Activated T-helper 1 cell treated with anti-CD3 and anti-CD28 coated beads, Interleukin-12 subunit alpha, Interleukin-12 subunit beta, Interleukin-2, Interleukin-4 antibody, amounts not matched to agents 30 ng/mL and 10 ng/mL and 1 ng/mL, durations not matched to agents 14 hours and 24 hours and 36 hours (primary cell): Measurements from ENCODE around the gene WDFY3. TPM values are rescaled to one million over a fixed set of nuclear protein-coding genes. Genes with fewer than 3 reads are reported as not detected.

Experiments
- DNase-seq: peaks from one replicate; pipeline ENCODE4 v3.0.0; 2021; ENCODE audit warnings: low spot score
- H3K27ac Mint-ChIP-seq: one replicate; pipeline ENCODE4 v1.8.0; 2021; ENCODE audit warnings: mild to moderate bottlenecking, mixed read lengths
- H3K27me3 Mint-ChIP-seq: one replicate; pipeline ENCODE4 v1.8.0; 2022; ENCODE audit warnings: mild to moderate bottlenecking, moderate library complexity, mixed read lengths; ENCODE audit not compliant: insufficient read depth
- H3K36me3 Mint-ChIP-seq: one replicate; pipeline ENCODE4 v1.8.0; 2021; ENCODE audit warnings: low read depth, mixed read lengths
- H3K4me1 Mint-ChIP-seq: one replicate; pipeline ENCODE4 v1.8.0; 2021; ENCODE audit warnings: low read depth, mixed read lengths
- H3K4me3 Mint-ChIP-seq: one replicate; pipeline ENCODE4 v1.8.0; 2021; ENCODE audit warnings: mild to moderate bottlenecking, moderate library complexity, mixed read lengths
- H3K9me3 Mint-ChIP-seq: one replicate; pipeline ENCODE4 v1.8.0; 2021; ENCODE audit warnings: mixed read lengths
- intact Hi-C: fragments of 100-400 bp; cut with micrococcal nuclease; formaldehyde crosslinking; loops from one replicate; pipeline ENCODE4 v1.15.1; 2024
- total RNA-seq: library from RNA; stranded (reverse); gene quantifications from 2 replicates; pipeline ENCODE4 v1.2.3, GENCODE V29; 2022

Gene WDFY3
- total RNA-seq, 1 donor from 2014 or later = 0.39 TPM

DNA sequence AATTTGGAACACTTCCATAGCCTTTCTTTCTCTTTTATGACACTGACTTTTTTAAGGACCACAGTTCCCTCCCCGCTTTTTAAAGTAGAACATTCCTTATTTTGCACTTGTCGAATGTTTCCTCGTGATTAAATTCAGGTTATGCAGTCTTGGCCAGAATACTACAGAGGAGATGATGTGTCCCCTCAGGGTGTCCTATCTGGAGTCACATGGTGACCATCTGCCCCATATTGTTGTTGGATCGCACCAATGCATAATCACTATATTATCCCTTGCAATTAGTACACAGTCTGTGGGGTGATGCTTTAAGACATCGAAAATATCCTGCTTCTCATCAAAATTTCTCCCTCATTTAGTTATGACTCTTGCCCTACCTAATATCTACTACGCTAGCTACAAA lies 27.4 kb downstream of the WDFY3 start:
- no peaks in the 10 kb centered on the region for H3K36me3 Mint-ChIP-seq
- no peaks in the 10 kb centered on the region for H3K4me1 Mint-ChIP-seq
- H3K9me3 Mint-ChIP-seq = peaks cover 17% of the 10 kb centered on the region
- no peak for DNase-seq
- no peak overlapping the region for H3K4me3 Mint-ChIP-seq
- no peak overlapping the region for H3K27ac Mint-ChIP-seq
- H3K27me3 Mint-ChIP-seq = no peaks in the 10 kb centered on the region
- intact Hi-C loops = no loop called here

DNA sequence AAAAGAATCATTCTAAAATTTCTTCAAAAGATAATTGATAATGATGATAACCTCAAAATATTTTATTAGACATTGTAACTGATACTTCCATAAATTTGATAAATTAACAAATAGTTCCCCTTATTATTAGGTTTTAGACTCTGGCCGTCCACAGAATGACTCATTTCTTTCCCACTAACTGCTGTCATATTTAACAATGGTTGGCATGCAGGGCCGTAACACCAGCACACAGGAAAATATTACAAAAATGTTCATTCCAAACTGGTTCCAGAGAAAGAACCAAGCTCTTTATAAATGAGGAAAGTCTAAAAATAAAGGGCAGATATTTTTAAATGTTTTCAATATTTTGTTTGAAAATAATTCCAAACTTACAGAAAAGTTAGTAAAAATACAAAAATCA lies 28.2 kb downstream of the WDFY3 start:
- intact Hi-C loops = no loop called here

DNA sequence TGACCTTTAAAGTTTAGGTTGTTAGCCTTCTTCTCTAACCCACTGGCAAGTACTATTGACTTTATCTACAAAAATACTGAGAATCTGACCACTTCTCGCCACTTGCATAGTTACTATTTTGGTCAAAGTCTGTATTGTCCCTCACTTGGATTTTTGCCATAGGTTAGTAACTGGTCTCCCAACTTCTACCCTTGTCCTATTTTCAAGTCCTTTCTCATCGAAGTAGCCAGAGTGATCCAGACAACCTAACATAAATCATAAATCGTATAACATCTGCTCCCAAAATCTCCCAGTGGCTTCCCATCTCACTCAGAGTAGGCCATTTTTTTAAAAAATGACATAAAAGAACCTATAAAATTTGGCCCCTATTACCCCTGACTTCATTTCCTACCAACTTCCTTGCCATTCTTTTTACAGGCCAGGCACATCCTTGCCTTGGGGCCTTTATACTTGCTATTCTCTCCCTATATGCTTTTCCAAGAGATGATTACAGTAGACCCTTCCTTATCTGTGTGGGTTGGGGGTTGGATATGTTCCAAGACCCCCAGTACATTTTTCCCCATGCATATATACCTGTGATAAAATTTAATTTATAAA lies 29.0 kb downstream of the WDFY3 start:
- Mint-ChIP-seq H3K4me1 (no peaks in the 10 kb centered on the region), H3K9me3 (peaks cover 10% of the 10 kb centered on the region), H3K27me3 (no peaks in the 10 kb centered on the region), H3K27ac (no peak overlapping the region), H3K36me3 (no peaks in the 10 kb centered on the region), H3K4me3 (no peak overlapping the region)
- intact Hi-C loops = no loop called here
- DNase-seq = no peak

More for the DNA sequence above, 28.2 kb downstream of the WDFY3 start:
- no peak for DNase-seq
- no peak overlapping the region for H3K4me3 Mint-ChIP-seq
- no peak overlapping the region for H3K27ac Mint-ChIP-seq
- H3K27me3 Mint-ChIP-seq = no peaks in the 10 kb centered on the region
- H3K36me3 Mint-ChIP-seq = no peaks in the 10 kb centered on the region
- no peaks in the 10 kb centered on the region for H3K4me1 Mint-ChIP-seq
- peaks cover 17% of the 10 kb centered on the region for H3K9me3 Mint-ChIP-seq

DNA sequence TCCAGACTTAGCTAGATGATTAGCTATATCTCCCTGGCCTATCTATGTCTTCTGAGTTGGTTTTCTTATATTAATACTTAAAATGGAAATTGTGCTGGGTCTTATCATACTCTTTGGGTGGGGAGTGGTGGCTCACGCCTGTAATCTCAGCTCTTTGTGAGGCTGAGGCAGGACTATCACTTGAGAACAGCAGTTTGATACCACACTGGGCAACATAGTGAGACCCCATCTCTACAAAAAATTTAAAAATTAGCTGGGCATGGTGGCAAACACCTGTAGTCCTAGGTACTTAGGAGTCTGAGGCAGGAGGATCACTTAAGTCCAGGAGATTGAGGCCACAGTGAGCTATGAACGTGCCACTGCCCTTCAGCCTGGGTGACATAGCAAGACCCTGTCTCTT lies 30.4 kb downstream of the WDFY3 start:
- no peak overlapping the region for H3K4me3 Mint-ChIP-seq
- peaks cover 4% of the 10 kb centered on the region for H3K9me3 Mint-ChIP-seq
- no peak overlapping the region for H3K27ac Mint-ChIP-seq
- H3K36me3 Mint-ChIP-seq = no peaks in the 10 kb centered on the region
- H3K27me3 Mint-ChIP-seq = no peaks in the 10 kb centered on the region
- no peak for DNase-seq
- H3K4me1 Mint-ChIP-seq = no peaks in the 10 kb centered on the region
- intact Hi-C loops = no loop called here

DNA sequence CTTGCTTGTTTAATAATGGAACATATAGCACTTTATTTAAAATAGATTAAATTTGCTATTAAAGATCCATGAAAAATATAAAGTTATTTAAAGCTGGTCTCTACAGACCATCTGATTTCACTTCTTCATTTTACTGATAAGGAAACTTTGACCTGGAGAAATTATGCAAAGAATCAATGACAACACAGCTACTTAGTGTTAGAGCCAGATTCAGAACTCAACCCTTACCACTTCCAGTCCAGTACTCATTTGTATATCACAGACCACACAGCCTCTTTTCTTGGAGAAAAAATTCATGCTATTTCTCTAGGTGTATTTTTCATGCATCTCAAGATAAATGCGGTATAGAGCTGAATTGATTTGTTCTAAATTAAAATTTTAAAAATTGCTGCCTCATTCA lies 34.0 kb downstream of the WDFY3 start:
- no peak overlapping the region for H3K27ac Mint-ChIP-seq

DNA sequence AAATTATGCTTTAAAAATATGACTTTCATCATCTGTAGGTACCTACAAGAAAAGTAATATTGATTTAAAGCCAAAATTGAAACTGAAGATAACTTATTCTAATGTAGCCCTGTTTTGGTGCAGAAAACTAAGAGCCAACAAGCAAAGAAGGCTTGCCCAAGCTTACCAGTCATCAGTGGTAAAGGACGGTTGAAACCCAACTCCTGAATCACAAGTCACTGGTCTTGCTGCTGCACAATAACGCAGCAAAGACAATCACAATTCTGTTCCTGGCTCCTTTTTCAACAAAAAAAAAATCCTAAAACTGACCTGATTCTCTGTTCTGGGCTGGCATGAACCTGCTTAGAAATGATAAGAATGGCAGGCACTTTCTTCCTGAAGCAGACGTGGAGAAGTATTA lies 34.5 kb downstream of the WDFY3 start:
- intact Hi-C loops = no loop called here
- no peaks in the 10 kb centered on the region for H3K27me3 Mint-ChIP-seq
- H3K9me3 Mint-ChIP-seq = no peaks in the 10 kb centered on the region
- H3K4me3 Mint-ChIP-seq = no peak overlapping the region
- no peak for DNase-seq
- H3K36me3 Mint-ChIP-seq = no peaks in the 10 kb centered on the region
- H3K4me1 Mint-ChIP-seq = no peaks in the 10 kb centered on the region
- H3K27ac Mint-ChIP-seq = no peak overlapping the region

More for the DNA sequence above, 34.0 kb downstream of the WDFY3 start:
- DNase-seq = no peak
- Mint-ChIP-seq H3K36me3 (no peaks in the 10 kb centered on the region), H3K27me3 (no peaks in the 10 kb centered on the region), H3K9me3 (no peaks in the 10 kb centered on the region), H3K4me1 (no peaks in the 10 kb centered on the region), H3K4me3 (no peak overlapping the region)
- intact Hi-C loops = no loop called here

DNA sequence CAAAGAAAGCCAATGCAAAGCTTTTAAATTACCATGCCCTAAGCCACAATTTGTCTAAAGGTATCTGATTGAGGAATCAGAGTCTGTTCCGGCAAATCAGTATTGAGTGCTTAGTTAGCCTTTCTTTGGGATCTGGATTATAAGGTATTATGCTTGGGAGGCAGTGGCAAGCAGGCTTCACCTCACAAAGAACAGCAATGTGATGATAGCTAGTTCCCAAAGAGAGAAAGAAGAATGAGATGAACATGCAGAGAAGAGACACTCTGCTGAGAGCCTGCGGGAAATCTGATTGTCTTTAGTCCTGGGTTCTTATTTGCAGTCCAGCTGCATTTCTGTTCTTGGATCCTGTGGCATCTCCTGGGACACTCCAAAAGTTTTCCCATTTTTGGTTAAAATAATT lies 35.2 kb downstream of the WDFY3 start:
- Mint-ChIP-seq H3K4me3 (no peak overlapping the region), H3K36me3 (no peaks in the 10 kb centered on the region), H3K4me1 (no peaks in the 10 kb centered on the region), H3K27ac (no peak overlapping the region), H3K9me3 (no peaks in the 10 kb centered on the region), H3K27me3 (no peaks in the 10 kb centered on the region)
- DNase-seq = no peak
- intact Hi-C loops = no loop called here

DNA sequence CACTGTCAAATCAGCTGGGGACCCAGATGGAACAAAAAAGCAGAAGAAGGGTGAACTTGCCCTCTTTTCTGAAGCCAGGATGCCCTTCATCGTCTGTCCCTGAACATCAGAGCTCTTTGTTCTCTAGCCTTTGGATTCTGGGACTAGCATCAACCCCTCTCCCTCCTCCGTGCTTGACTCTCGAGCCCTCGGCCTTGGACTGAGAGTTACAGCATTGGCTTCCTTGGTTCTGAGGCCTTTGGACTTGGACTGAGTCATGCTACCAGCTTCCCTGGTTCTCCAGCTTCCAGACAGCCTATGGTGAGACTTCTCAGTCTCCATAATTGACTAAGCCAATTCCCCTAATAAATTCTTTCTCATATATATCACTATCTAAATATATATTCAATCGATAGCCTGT lies 38.4 kb downstream of the WDFY3 start:
- intact Hi-C loops = no loop called here
- no peak overlapping the region for H3K4me3 Mint-ChIP-seq
- H3K27ac Mint-ChIP-seq = no peak overlapping the region
- H3K4me1 Mint-ChIP-seq = no peaks in the 10 kb centered on the region
- no peaks in the 10 kb centered on the region for H3K36me3 Mint-ChIP-seq
- DNase-seq = no peak
- no peaks in the 10 kb centered on the region for H3K9me3 Mint-ChIP-seq
- H3K27me3 Mint-ChIP-seq = peaks cover 2% of the 10 kb centered on the region

DNA sequence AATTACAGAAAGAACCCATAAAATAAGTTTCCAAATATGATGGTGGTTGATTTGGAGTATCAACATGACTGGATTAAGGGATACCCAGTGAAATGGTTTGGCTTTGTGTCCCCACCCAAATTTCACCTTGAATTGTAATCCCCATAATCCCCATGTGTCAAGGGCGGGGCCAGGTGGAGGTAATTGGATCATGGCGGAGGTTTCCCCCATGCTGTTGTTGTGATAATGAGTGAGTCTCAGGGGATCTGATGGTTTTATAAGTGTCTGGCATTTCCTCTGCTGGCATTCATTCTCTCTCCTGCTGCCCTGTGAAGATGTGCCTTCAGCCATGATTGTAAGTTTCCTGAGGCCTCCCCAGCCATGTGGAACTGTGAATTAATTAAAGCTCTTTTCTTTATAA lies 39.1 kb downstream of the WDFY3 start:
- intact Hi-C loops = no loop called here
- no peak overlapping the region for H3K4me3 Mint-ChIP-seq
- H3K9me3 Mint-ChIP-seq = no peaks in the 10 kb centered on the region
- H3K36me3 Mint-ChIP-seq = no peaks in the 10 kb centered on the region
- DNase-seq = no peak
- H3K27me3 Mint-ChIP-seq = peaks cover 2% of the 10 kb centered on the region
- H3K27ac Mint-ChIP-seq = no peak overlapping the region
- no peaks in the 10 kb centered on the region for H3K4me1 Mint-ChIP-seq

DNA sequence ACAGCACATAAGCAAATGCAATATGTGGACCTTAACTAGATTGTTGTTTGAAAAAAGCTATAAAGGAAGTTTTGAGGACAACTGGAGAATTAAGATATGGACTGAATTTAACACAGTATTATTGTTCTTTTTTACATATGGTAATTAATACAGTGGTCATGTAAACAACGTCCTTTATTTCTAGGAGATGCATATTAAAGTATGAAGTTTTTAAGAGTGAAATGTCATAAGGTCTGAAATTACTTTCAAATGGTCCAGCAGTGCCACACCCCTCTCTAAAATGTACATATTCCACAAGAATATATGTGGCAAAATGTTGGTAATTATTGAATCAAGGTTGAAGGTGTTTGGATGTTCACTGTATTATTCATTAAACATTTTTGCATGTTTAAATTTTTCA lies 40.9 kb downstream of the WDFY3 start:
- Mint-ChIP-seq H3K9me3 (no peaks in the 10 kb centered on the region), H3K4me1 (no peaks in the 10 kb centered on the region)
- intact Hi-C loops = no loop called here

DNA sequence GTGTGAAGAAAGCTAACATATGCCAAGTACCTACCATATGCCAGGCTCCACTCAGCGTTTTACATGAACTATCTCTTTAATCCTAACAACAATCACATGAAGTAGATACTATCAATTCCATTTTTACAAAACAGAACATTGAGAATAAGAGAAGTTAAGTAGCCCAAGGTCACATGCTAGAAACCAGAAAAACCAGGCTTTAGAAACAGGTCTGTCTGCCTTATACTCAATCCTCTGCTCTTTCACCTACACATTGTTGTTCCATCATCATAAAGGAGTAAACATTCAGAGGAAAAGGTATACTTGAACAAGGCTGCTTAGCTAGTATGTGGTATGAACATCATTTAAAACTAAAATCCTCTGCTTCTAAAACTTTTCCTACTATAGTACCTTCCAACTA lies 42.1 kb downstream of the WDFY3 start:
- H3K9me3 Mint-ChIP-seq = no peaks in the 10 kb centered on the region
- no peak overlapping the region for H3K27ac Mint-ChIP-seq
- no peaks in the 10 kb centered on the region for H3K36me3 Mint-ChIP-seq
- H3K4me3 Mint-ChIP-seq = no peak overlapping the region
- intact Hi-C loops = no loop called here
- peaks cover 2% of the 10 kb centered on the region for H3K27me3 Mint-ChIP-seq
- no peaks in the 10 kb centered on the region for H3K4me1 Mint-ChIP-seq
- no peak for DNase-seq

More for the DNA sequence above, 40.9 kb downstream of the WDFY3 start:
- Mint-ChIP-seq H3K27me3 (peaks cover 2% of the 10 kb centered on the region), H3K36me3 (no peaks in the 10 kb centered on the region), H3K4me3 (no peak overlapping the region), H3K27ac (no peak overlapping the region)
- DNase-seq = no peak

DNA sequence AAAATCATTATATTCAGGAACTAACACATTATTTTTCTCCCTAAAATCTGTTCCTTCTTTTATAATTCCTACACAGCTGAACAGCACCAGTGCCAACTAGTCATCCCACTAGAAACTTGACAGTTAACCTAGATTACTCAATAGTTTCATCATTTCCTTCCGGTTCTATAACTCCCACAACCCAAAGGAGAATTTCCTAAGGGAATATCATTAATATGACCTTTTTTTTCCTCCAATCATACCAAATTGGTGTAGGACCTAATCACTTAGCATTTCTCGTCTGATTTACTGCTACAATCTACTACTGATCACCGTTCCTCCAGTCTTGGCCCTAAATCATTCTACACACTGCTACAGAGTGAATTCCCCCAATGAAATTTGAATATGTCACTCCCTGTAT lies 45.9 kb downstream of the WDFY3 start:
- Mint-ChIP-seq H3K27me3 (peaks cover 2% of the 10 kb centered on the region), H3K4me3 (no peak overlapping the region), H3K27ac (no peak overlapping the region), H3K4me1 (no peaks in the 10 kb centered on the region), H3K9me3 (no peaks in the 10 kb centered on the region), H3K36me3 (no peaks in the 10 kb centered on the region)
- intact Hi-C loops = no loop called here
- DNase-seq = no peak

DNA sequence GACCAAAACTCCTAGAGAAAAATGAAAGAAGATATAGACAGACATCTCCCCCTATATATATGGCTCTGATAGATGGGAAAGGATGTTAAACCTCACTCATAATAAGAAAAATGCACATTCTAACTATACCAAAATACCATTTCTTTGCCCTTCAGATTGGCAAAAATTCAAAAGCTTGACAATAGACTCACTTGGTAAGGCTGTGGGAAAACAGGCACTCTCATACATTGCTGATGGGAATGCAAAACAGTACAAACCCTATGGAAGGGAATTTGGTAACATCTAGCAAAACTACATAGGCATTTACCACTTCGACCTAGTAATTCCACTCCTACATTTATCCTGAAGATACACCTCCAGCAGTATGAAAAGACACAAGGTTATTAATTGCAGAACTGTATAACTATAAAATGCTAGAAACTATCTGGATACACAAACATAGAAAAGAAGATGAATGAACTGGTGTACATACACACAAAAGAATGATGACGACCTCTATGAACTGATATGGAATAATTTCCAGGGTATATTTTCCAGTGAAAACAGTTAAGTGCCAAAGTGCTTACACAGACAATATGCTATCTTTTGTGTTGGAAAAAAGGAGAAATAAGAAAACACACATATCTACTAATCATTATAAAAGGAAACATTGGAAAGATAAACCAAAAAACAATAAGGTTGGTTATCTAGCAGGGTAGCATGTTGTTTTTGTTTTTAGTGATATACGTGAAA lies 48.5 kb downstream of the WDFY3 start:
- Mint-ChIP-seq H3K4me3 (no peak overlapping the region), H3K27ac (no peak overlapping the region), H3K4me1 (no peaks in the 10 kb centered on the region), H3K36me3 (no peaks in the 10 kb centered on the region), H3K9me3 (no peaks in the 10 kb centered on the region), H3K27me3 (peaks cover 1% of the 10 kb centered on the region)
- intact Hi-C loops = no loop called here
- no peak for DNase-seq
